T-helper 1 cell (primary cell): ENCODE measurements around the gene TBXAS1.
A peak's percentile ranks its signal among the peaks of the same experiment; 100 is the strongest.

Source experiments
- DNase-seq, 5 donors: peaks; one replicate each; pipeline ENCODE4 v3.0.0-alpha.2; 2012 to 2020

Gene TBXAS1

GRCh38 chr7:140054751-140055150, 225.7 kb downstream of the TBXAS1 start:
- DNase-seq, result no peak

- DNase-seq, result no peak
These were observed 226.8 kb downstream of the TBXAS1 start for GRCh38 chr7:140055833-140056232.

GRCh38 chr7:140056431-140057142, 227.5 kb downstream of the TBXAS1 start:
- DNase-seq, result no peak

- DNase-seq, result no peak
These were observed 228.1 kb downstream of the TBXAS1 start for GRCh38 chr7:140057143-140057535.

- no peak for DNase-seq
These were observed 229.5 kb downstream of the TBXAS1 start for GRCh38 chr7:140058517-140058916.

GRCh38 chr7:140059273-140060242, 230.5 kb downstream of the TBXAS1 start:
- peak in 2 of 5 donors; percentile 8 to 25 for DNase-seq

GRCh38 chr7:140060243-140060630, 231.2 kb downstream of the TBXAS1 start:
- no peak for DNase-seq

GRCh38 chr7:140060788-140061606, 231.9 kb downstream of the TBXAS1 start:
- DNase-seq, result no peak

GRCh38 chr7:140061607-140061930, 232.5 kb downstream of the TBXAS1 start:
- no peak for DNase-seq

- DNase-seq, result peak; percentile 33 to 53 (median 48)
These were observed 233.1 kb downstream of the TBXAS1 start for GRCh38 chr7:140062118-140062527.

- peak; percentile 83 to 93 (median 85) for DNase-seq
These were observed 233.7 kb downstream of the TBXAS1 start, which contains the start of gene PARP12 for GRCh38 chr7:140062528-140063299. Gene PARP12 (minus strand): TSS chr7:140062951. CDS start chr7:140062847, 104 bp downstream.

- no peak for DNase-seq
These were observed 238.0 kb downstream of the TBXAS1 start for GRCh38 chr7:140067052-140067451.

- DNase-seq, result no peak
These were observed 239.0 kb downstream of the TBXAS1 start for GRCh38 chr7:140068033-140068432.

- no peak for DNase-seq
These were observed 240.4 kb downstream of the TBXAS1 start for GRCh38 chr7:140069298-140069949.
